AG08396 (cell line): Measurements from ENCODE around the gene MIDN.
A peak's percentile ranks its signal among the peaks of the same experiment; 100 is the strongest.

Experiments
- DNase-seq: peaks from one replicate; pipeline ENCODE4 v3.0.0; 2012; ENCODE audit warnings: low spot score, mixed read lengths

The MIDN gene

GRCh38 chr19:1270854-1271527, 22.6 kb downstream of the MIDN start:
- DNase-seq: no peak

DNA sequence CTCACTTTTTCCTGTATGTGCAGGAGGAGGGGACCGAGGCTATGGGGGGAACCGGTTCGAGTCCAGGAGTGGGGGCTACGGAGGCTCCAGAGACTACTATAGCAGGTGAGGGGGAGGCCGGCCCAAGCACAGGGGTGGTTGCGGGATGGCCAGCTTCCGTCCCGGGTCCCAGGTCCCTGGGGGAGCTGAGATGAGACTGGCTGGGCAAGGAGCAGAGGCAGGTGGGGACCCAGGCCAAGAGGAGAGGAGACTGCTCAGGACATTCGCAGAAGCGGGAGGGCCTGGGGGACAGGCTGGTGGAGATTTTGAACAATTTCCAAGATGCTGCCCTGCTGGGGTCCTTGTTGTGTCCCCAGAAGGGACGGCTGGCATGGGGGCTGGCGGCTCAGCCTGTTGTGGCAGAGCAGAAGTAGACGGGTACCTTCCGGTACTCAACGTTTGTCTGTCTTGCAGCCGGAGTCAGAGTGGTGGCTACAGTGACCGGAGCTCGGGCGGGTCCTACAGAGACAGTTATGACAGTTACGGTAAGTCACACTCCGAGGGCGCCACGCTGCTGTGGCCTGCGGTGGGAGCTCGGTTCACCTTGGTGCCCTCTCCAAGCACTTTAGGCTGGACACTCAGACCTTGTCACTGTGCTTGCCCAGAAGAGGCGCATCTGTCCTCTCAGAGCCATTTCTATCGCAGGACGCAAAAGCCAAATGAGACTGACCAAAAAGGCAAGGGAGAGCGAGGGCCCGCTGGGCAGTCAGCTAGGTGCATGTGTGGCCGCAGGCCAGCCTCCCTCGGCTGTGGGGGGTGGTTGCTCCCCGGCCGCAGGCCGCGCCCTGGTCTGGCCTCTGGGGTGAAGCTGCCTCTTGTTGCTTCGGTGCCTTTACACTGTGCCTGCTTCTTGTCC, 23.4 kb downstream of the MIDN start:
- no peak for DNase-seq

GRCh38 chr19:1272423-1273262, 24.3 kb downstream of the MIDN start:
- DNase-seq: no peak

DNA sequence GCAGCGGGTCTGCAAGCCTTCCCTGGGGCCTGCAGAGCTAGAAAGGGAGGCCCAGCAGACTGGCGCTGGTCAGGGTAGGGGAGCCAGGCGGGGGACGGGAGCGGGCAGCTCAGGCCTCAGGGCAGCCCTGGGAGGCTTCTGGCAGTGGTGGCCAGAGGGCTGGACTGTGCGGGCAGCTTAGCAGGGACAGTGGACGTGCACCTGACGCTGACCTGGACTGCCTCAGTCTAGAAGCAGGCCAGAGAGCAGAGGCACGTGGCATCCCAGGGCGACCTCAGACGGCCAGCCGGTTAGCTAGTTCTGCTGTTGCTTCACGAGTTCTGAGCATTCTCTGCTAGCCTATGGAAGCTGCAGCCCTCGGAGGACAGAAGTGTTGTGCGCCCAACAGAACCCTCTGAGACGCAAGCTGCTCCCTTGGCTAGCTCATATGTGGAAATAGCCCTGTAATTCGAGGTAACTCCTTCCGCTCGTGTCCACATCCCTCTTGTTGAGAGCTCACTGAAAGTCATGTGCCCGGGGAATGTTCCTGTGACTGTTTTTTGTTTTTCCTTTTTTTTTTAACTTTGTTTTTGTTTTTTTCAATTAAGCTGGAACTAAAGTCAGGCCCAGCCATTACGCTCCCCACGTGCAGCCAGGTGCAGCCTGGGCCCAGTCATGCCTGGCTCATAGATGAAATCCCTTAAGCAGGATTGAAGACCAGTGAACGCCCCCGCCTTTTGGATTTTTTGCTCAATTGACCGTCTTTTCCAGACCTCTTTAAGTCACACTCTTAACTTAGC, 25.1 kb downstream of the MIDN start:
- no peak for DNase-seq

DNA sequence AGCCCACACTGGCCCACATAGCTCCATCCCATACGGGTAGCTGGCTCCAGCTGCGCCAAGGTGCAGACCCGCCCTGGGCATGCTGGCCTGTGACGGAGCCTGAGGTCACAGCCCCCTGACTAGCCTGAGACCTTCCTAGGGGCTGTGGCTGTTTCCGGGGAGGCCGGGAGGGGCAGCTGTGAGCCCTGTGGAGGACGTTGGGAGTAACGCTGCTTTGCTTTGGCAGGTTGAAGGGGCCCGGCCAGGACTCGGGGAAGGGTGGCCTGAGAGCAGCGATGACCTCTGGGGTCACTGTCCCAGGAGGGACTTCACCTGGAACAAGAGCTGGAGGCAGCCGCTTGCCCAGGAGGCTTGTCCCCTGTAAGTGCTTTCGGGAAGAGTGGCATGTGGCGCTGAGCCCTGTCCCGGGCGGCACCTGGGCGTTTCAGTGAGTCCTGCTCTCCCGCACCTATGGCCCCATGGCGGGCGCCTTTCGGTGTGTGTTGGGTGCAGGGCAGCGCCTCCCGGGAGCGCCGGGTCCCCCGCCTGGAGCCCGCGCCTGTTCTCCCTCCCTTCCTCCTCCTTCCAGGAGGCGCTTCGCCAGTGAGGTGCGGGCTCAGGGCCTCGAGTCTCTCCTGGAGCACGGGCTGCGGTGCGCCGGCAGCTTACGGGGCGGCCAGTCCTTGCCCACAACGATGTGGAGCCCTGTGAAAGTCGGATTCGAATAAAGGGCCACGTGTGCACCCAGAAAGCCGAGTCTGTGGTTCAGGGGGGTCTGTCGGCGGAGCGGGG, 25.9 kb downstream of the MIDN start:
- DNase-seq: no peak

GRCh38 chr19:1274852-1275259, 26.5 kb downstream of the MIDN start:
- no peak for DNase-seq

- DNase-seq: peak; percentile 98
Observed at GRCh38 chr19:1275260-1275975, 27.0 kb downstream of the MIDN start, which contains the start of gene FAM174C. Gene FAM174C (plus strand): TSS chr19:1275530. CDS start chr19:1275550, 20 bp downstream.

- DNase-seq: no peak
Observed at GRCh38 chr19:1275976-1276627, 27.7 kb downstream of the MIDN start.

DNA sequence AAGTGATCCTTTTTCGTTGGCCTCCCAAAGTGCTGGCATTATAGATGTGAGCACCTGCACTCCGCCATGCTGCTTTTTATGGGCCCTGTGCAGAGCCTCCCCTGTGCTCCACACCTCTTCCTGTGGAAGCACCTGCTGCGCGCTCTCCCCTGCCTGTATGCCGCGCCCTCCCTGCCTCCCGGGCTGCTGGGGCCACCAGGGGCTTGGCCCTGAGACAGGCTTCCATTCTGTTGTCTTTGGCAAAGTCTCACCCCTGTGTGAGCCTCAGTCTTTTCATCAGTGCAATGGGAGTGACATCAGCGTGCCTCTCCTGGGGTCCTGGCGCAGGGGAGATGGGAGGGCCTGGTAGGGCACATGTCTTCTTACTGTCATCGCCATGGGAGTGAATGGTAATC, 28.2 kb downstream of the MIDN start:
- no peak for DNase-seq

DNA sequence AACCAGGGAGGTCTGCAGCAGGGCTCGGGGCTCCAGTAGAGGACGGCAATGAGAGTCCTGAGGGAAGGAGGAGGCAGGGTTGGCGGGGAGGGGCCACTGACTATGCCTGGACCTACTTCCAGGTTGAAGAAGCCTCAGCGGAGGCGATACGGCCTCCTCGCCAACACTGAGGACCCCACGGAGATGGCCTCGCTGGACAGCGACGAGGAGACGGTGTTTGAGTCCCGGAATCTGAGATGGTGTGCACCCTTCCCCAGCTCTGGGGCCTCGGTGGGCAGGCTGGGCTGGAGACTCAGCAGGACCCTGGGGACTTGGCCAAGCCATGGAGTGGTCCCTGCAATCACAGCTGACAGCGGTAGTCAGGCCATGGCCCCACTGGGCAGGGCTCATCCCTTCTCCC, 28.7 kb downstream of the MIDN start:
- no peak for DNase-seq

DNA sequence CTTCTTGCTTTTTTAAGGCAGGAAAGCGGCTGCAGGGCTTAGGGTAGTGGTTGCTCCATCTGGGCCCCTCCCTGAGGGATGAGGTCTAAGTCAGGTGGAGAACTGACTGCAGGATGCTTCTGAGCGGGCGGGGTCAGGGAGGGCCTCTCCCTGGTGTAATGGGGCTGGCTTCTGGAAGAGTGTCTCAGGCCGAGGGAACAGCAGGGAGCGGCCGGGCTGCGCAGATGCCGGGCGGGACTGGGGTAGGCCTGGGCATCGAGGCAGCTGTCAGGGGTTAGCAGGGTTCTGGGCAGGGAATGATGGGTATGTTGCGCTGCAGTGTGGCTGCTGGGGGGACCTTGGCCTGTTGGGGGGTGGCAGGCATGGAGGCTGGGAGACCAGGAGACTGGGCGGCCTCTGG, 29.7 kb downstream of the MIDN start:
- no peak for DNase-seq

GRCh38 chr19:1278713-1279660, 30.6 kb downstream of the MIDN start:
- DNase-seq: no peak

DNA sequence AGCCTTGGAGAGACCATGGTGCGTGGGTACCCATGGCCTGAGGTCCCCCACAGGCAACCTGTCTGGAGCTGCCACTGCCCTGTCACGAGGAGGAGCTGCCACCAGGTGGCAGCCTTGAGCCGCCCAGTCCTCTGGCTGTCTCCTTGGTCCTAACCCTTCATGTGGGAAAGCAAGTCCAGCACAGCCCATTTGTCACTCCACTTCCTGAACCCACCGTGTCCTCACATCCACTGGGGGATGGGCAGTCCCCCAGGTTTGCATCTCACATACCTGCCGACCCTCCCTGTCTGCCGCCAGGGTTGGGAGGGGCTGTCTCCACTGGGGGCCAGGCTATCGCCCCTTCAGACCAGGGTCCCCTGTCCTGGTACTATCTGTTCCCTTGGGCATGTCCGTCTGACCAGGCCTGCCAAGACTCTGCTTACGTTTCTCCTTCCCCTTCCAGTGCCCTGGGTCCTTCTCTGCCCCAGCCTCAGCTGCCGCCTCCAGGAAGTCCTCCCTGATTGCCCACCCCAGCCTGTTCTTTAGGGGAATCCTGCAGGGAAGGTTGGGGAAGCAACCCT, 31.5 kb downstream of the MIDN start:
- DNase-seq: peak; percentile 93

- DNase-seq: no peak
Observed at GRCh38 chr19:1280636-1281568, 32.5 kb downstream of the MIDN start.

DNA sequence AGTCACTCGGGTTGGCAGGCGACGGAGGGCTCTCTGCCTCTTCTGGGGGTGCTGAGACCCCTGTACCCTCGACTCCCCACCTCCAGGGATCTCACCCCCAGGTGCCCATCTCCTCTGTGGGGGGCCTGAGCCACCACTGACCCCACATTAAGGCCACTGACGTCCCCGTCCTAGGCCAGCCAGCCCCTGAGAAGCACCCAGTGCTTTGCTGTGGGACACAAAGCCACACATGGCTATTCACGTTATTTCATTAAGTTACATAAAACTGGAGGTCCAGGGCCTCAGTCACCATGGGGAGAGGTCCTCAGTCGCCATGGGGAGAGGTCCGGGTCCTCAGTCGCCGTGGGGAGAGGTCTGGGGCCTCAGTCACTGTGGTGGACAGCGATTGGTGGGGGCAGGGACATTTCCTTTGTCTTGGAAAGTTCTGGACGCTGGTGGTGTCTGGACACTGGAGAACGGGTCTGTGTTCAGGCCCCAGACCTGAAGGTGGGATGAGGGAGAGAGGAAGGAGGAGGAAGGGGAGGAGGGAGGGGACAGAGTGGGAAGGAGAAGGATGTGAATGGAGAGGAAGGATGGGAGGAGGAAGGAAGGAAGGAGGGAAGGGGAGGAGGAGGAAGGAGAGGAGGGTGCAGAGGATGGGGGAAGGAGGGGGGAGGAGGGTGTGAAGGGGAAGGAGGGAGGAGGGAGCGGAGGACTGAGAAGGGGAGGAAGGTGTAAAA, 33.3 kb downstream of the MIDN start:
- no peak for DNase-seq

GRCh38 chr19:1282588-1283206, 34.3 kb downstream of the MIDN start:
- no peak for DNase-seq
